Left lung (tissue), 10 donors: Measurements from ENCODE around the gene GFI1B. TPM values are rescaled to one million over a fixed set of nuclear protein-coding genes. Genes with fewer than 3 reads are reported as not detected.

Source experiments
- ATAC-seq: fragments of 200-7000 bp; cut with Tn5 transposase; one replicate; pipeline ENCODE4 v1.9.1; 2020; ENCODE audit warnings: moderate library complexity
- DNase-seq, 4 donors: peaks; one replicate each; pipeline ENCODE4 v3.0.0-alpha.2; 2013 to 2020
- H3K27ac ChIP-seq, 2 donors: fragments of 200-600 bp; sonication (generic) in 1 of 2; one replicate each; pipeline versions ENCODE4 v1.5.0 to v1.8.0; 2020 to 2021
- H3K27me3 ChIP-seq, 2 donors: fragments of 200-600 bp; sonication (generic) in 1 of 2; one replicate each; pipeline versions ENCODE4 v1.5.0 to v1.8.0; 2020 to 2021
- H3K36me3 ChIP-seq, 2 donors: fragments of 200-600 bp; sonication (generic) in 1 of 2; one replicate each; pipeline versions ENCODE4 v1.5.0 to v1.8.0; 2020 to 2021
- H3K4me1 ChIP-seq, 2 donors: fragments of 200-600 bp; one replicate each; pipeline ENCODE4 v1.8.0; 2021
- H3K4me3 ChIP-seq, 2 donors: fragments of 200-600 bp; sonication (generic) in 1 of 2; one replicate each; pipeline versions ENCODE4 v1.5.0 to v1.8.0; 2020 to 2021; ENCODE audit warnings: mild to moderate bottlenecking in 1 of 2
- H3K9me3 ChIP-seq, 2 donors: fragments of 200-600 bp; sonication (generic) in 1 of 2; one replicate each; pipeline versions ENCODE4 v1.5.0 to v1.8.0; 2020 to 2021
- CTCF ChIP-seq, 2 donors: fragments of 200-600 bp; sonication (generic) in 1 of 2; IDR thresholded peaks; one replicate each; pipeline versions ENCODE4 v1.5.0 to v1.8.0; 2021; ENCODE audit warnings: antibody characterized with exemption in 2 of 2
- intact Hi-C, 2 donors: fragments of 100-400 bp; cut with DNase I; formaldehyde crosslinking; loops; one replicate each; pipeline versions ENCODE4 v1.11.2 to v1.14.2; 2022
- polyA plus RNA-seq, 6 donors: library from polyadenylated mRNA; unstranded; fragments of 120-200 nt; gene quantifications; one replicate each; pipeline ENCODE4 v1.2.1, GENCODE V29; 2013; ENCODE audit not compliant: insufficient read length in 6 of 6
- total RNA-seq, 2 donors: library from RNA; stranded (reverse); fragmentation: NEBNext Ultra II Directional; extraction: Animal tissue kit (Norgen Biotek cat#: 25700); gene quantifications; one replicate each; pipeline ENCODE4 v1.2.1, GENCODE V29; 2021
- donor health status: DM: no; HTN: yes; CAD: no.
- donor health status: DM: no; HTN: no; CAD: no.

The GFI1B gene
- total and polyA plus RNA-seq, 8 donors: 0.18 to 1.4 (median 1.2) TPM

GRCh38 chr9:133031130-133031422 is 52.6 kb downstream of the GFI1B start:
- H3K9me3 ChIP-seq: no peaks in the 10 kb centered on the region
- intact Hi-C loops: no loop called here
- peaks cover 0 to 10% of the 10 kb centered on the region in 2 donors for H3K36me3 ChIP-seq
- DNase-seq (no peak), ATAC-seq (no peak)
- no peak for TF ChIP-seq CTCF (IDR thresholded peaks at IDR 0.05)
- H3K4me3 ChIP-seq: peak overlapping the region; percentile 78 to 88
- peak overlapping the region; percentile 88 to 94 for H3K27ac ChIP-seq
- peaks cover 22 to 44% of the 10 kb centered on the region in 2 donors for H3K4me1 ChIP-seq
- H3K27me3 ChIP-seq: no peaks in the 10 kb centered on the region

GRCh38 chr9:133031496-133031911 is 53.0 kb downstream of the GFI1B start:
- no peak for DNase-seq
- Histone ChIP-seq H3K9me3 (no peaks in the 10 kb centered on the region), H3K4me1 (peaks cover 22 to 44% of the 10 kb centered on the region in 2 donors), H3K27me3 (no peaks in the 10 kb centered on the region), H3K4me3 (peak overlapping the region; percentile 78 to 88), H3K27ac (no peak overlapping the region), H3K36me3 (peaks cover 0 to 10% of the 10 kb centered on the region in 2 donors)
- no peak for TF ChIP-seq CTCF (IDR thresholded peaks at IDR 0.05)
- no peak for ATAC-seq
- intact Hi-C loops: no loop called here

GRCh38 chr9:133032171-133032570 is 53.7 kb downstream of the GFI1B start:
- intact Hi-C loops: no loop called here
- Histone ChIP-seq H3K4me1 (peaks cover 22 to 44% of the 10 kb centered on the region in 2 donors), H3K36me3 (peaks cover 0 to 10% of the 10 kb centered on the region in 2 donors), H3K27me3 (no peaks in the 10 kb centered on the region), H3K4me3 (peak overlapping the region in 1 of 2 donors; percentile 78), H3K9me3 (no peaks in the 10 kb centered on the region), H3K27ac (no peak overlapping the region)
- TF ChIP-seq CTCF (IDR thresholded peaks at IDR 0.05): no peak
- ATAC-seq (no peak), DNase-seq (no peak)

- Histone ChIP-seq H3K4me3 (no peak overlapping the region), H3K36me3 (peaks cover 0 to 10% of the 10 kb centered on the region in 2 donors), H3K9me3 (no peaks in the 10 kb centered on the region), H3K27me3 (no peaks in the 10 kb centered on the region), H3K4me1 (peaks cover 16 to 33% of the 10 kb centered on the region in 2 donors), H3K27ac (no peak overlapping the region)
- TF ChIP-seq CTCF (IDR thresholded peaks at IDR 0.05): no peak
- intact Hi-C loops: no loop called here
- ATAC-seq (no peak), DNase-seq (no peak)
Observed at GRCh38 chr9:133035669-133036068, 57.2 kb downstream of the GFI1B start.

- Histone ChIP-seq H3K9me3 (no peaks in the 10 kb centered on the region), H3K27ac (no peak overlapping the region), H3K4me3 (no peak overlapping the region), H3K27me3 (no peaks in the 10 kb centered on the region), H3K4me1 (peaks cover 0 to 16% of the 10 kb centered on the region in 2 donors), H3K36me3 (peaks cover 0 to 23% of the 10 kb centered on the region in 2 donors)
- intact Hi-C loops: no loop called here
- no peak for TF ChIP-seq CTCF (IDR thresholded peaks at IDR 0.05)
- DNase-seq (no peak), ATAC-seq (no peak)
Observed at GRCh38 chr9:133037775-133038515, 59.5 kb downstream of the GFI1B start.
